NCI-H2171 (cell line): Measurements from ENCODE around the gene APOA4.

Source experiments
- DNase-seq: peaks from one replicate; lab custom pipeline; 2025; lab: John Stamatoyannopoulos, UW

The APOA4 gene

GRCh38 chr11:116774661-116775060 is 48.4 kb downstream of the APOA4 start:
- DNase-seq = no peak

GRCh38 chr11:116773203-116774097 is 49.7 kb downstream of the APOA4 start:
- no peak for DNase-seq

- DNase-seq = peak; percentile 88
Observed at GRCh38 chr11:116772443-116773202, 50.5 kb downstream of the APOA4 start, which contains the start of gene BUD13. BUD13 (minus strand) TSS chr11:116772987; CDS start chr11:116772964, 23 bp downstream.

- DNase-seq = no peak
Observed at GRCh38 chr11:116771935-116772334, 51.2 kb downstream of the APOA4 start.
